ENCODE results near the gene ADAM11. TPM values are rescaled to one million over a fixed set of nuclear protein-coding genes. Genes with fewer than 3 reads are reported as not detected.
A peak's percentile ranks its signal among the peaks of the same experiment; 100 is the strongest.

ADAM11 gene
- total and polyA plus RNA-seq, 2 of the 13 experiments (the other 11 are each of a cell fraction or from before 2014, with no cell fraction given): 0.38 to 0.91 TPM

GRCh38 chr17:44775136-44775837 lies 16.5 kb downstream of the ADAM11 start (continued):
- TF ChIP-seq PRDM15 (CRISPR knock-in tag; IDR thresholded peaks at IDR 0.05): no peak
- peak; percentile 75; the same call in 1 of the 2 replicates for TF ChIP-seq TFDP1 (CRISPR knock-in tag; IDR thresholded peaks at IDR 0.05; ENCODE audit: borderline replicate concordance)
- TF ChIP-seq KLF11 (CRISPR knock-in tag; IDR thresholded peaks at IDR 0.05): no peak
- no peak for TF ChIP-seq LRRFIP1 (CRISPR knock-in tag; conservative IDR thresholded peaks at IDR 0.05)
- TF ChIP-seq KDM2A (CRISPR knock-in tag; IDR thresholded peaks at IDR 0.05; ENCODE audit: borderline replicate concordance, low read depth): no peak
- 0 out of 2 replicates have a peak, but pooled peaks have one; percentile 19 for TF ChIP-seq ZNF616 (CRISPR knock-in tag; IDR thresholded peaks at IDR 0.05; ENCODE audit: low read depth)
- TF ChIP-seq ZNF563 (CRISPR knock-in tag; IDR thresholded peaks at IDR 0.05): peak; percentile 81
- TF ChIP-seq TGIF2 (CRISPR knock-in tag; IDR thresholded peaks at IDR 0.05): no peak
- no peak for TF ChIP-seq SMAD3 (CRISPR knock-in tag; IDR thresholded peaks at IDR 0.05)
- no peak for TF ChIP-seq ZBTB42 (CRISPR knock-in tag; IDR thresholded peaks at IDR 0.05)
- no peak for TF ChIP-seq ZNF281 (CRISPR knock-in tag; IDR thresholded peaks at IDR 0.05; ENCODE audit: borderline replicate concordance)
- TF ChIP-seq TEAD3 (CRISPR knock-in tag; optimal IDR thresholded peaks at IDR 0.05; ENCODE audit: borderline replicate concordance): peak; percentile 7
- TF ChIP-seq ARHGAP35 (CRISPR knock-in tag; IDR thresholded peaks at IDR 0.05; ENCODE audit: borderline replicate concordance): no peak
- no peak for TF ChIP-seq HOMEZ (CRISPR knock-in tag; IDR thresholded peaks at IDR 0.05; ENCODE audit: low read depth)
- TF ChIP-seq TARDBP (CRISPR knock-in tag; IDR thresholded peaks at IDR 0.05): peak; percentile 18; the same call in 1 of the 2 replicates
- TF ChIP-seq EP300 (IDR thresholded peaks at IDR 0.05; ENCODE audit: low read depth in 2 of 2, low read length in 2 of 2): no peak
- no peak for TF ChIP-seq EP300 (CRISPR knock-in tag; IDR thresholded peaks at IDR 0.05; ENCODE audit: borderline replicate concordance)
